ENCODE measurements around the gene ARHGAP12.
"Not testable (repeated sequence)": the region's sequence is repeated elsewhere in the genome, so short reads cannot be mapped to it uniquely, and the experiment has no call there.

ARHGAP12 gene

GRCh38 chr10:31820778-31821369, 107.8 kb downstream of the ARHGAP12 start:
- DNase-seq (ENCODE audit: low spot score), result no peak

DNA sequence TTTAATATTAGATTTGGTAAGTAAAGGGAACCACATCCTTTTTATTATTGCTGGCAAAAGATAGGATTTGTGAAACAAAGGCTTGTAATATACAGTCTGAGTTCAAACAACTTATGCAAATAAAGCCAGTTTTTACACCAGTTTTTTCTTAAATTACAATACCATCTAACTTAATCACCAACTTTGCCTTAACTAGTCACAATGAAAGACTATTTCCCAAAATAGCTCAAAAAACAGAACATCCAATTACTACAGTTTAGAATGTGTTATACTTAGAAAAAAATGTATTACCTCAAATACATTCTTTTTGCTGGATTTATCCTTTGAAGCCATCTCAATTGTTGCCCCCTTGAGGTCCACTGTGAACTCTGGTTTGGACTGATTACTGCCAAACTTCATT, 108.5 kb downstream of the ARHGAP12 start:
- no peak for DNase-seq (ENCODE audit: low spot score)

- no peak for DNase-seq (ENCODE audit: low spot score)
Observed at GRCh38 chr10:31819391-31819820, 109.2 kb downstream of the ARHGAP12 start.

GRCh38 chr10:31816318-31816717, 112.3 kb downstream of the ARHGAP12 start:
- no peak for DNase-seq (ENCODE audit: low spot score)

- DNase-seq (ENCODE audit: low spot score), result peak; percentile 57
Observed at GRCh38 chr10:31808258-31809218, 120.1 kb downstream of the ARHGAP12 start.

DNA sequence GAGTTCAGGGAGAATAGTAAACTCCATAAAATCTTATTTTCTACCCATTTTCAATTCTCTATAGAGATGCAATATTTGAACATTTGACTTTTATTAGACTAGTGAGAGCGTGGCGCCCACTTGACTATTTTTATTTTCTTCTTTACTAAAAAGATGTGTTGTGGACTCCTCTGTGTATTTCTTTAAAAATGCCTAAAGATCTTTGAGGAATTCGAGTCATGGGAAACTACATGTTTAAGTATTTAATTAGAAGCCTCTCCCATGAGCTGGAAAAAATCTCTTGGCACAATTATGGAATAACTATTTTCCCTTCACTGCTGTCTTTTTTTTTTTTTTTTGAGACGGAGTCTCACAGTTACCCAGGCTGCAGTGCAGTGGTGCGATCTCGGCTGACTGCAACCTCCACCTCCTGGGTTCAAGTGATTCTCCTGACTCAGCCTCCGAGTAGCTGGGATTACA, 124.2 kb downstream of the ARHGAP12 start:
- no peak for DNase-seq (ENCODE audit: low spot score)

DNA sequence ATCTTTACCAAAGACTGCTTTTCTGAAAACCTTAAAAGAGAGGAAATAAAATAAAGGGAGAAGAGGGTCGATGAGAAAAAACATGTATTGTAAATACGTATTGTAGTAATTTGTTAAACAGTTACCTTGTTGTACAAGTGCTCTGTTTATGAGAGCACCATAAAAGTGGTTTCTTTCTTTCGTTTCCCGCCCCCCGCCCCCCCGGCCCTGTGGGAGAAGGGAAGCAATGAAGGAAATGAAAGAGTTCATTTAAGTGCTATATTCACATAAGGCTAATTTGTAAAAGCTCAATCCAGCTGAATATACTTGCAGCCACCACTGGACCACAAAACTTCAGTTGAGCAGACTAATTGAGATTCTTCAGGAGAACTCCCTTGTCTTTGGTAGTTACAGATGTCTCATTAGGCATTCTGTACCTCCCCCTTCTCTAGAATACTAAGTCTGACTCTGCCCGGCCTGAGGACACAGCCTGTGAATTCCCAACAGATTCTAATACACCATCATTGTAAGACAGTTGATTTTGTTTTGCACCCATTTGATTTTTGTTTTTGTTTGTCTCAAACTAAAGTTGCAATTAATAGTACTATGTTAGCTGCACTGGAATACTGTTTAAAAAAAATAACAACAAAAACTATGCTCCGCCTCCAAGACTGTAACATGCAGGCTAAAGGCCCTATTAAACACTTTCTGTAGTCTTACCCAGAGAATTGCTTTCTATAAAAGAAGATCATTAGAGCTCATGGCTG, 124.9 kb downstream of the ARHGAP12 start:
- no peak for DNase-seq (ENCODE audit: low spot score)

DNA sequence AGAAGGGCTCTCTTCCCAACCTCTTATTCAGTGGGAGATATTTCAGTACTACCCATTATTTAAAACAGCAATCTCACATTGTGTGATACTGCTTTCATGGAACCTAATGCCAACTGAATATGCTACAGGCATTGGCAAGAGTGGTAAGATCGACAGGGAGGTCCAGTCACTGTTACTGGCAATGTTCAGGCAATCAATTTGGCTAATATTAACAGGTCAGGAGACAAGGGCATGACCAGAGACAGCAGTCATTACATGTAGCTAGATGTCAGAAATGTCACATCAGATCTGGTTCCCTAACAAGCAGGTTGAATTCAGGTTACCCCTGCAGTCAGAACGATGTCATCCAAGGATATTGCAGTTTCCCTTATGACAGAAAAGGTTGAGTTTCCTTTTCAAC, 129.4 kb downstream of the ARHGAP12 start:
- no peak for DNase-seq (ENCODE audit: low spot score)

DNA sequence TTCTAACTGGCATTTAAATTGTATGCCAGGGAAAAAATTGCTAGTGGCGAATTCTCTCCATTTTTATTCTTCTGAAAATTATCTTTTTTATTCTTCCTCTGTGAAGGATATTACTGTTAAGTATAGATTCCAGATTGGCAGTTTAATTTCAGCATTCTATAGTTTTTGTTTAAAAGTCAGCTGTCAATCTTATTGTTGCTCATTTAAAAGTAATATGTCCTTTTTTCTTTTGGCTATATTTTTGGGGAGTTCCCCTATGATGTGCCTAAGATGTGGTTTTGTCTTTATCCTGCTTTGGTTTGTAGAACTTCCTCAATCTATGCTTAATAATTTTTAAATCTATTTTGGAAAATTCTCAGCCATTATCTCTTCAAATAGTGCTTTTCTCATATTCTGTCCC, 135.9 kb downstream of the ARHGAP12 start:
- no peak for DNase-seq (ENCODE audit: low spot score)

DNA sequence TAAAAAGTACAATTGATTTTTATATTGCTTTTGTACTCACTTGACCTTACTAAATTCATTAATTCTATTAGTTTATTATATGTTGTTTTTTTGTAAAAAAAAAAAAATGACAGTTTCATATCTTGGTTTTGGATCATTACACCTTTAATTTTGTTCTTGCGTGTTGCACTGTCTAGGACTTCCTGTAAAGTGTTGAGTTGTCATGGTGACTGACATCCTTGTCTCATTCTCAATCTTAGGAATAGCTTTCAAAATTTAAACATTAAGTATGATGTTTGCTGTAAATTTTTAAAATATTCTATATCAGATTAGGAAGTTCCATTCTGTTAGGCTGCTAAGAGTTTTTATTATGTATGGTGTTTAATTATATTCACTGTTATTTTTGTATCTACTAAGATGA, 139.1 kb downstream of the ARHGAP12 start:
- no peak for DNase-seq (ENCODE audit: low spot score)

DNA sequence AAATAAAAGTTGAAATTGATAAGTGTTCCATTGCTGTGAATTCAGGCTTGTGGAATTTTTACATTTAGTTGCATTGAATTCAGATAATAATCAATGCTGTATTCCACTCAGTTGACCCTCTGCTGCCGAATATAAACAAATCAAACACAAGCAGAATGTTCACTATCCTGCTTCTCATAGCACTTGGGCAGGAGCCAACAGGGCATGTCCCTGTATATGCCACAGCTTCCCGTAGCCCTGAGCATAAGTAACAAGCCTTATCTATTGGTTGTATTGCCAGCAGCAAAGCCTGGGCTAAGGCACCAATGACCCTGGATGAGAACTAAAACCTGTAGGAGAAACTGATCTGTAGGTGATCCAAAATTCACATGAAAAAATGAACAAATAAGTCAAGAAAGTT, 145.9 kb downstream of the ARHGAP12 start:
- no peak for DNase-seq (ENCODE audit: low spot score)

DNA sequence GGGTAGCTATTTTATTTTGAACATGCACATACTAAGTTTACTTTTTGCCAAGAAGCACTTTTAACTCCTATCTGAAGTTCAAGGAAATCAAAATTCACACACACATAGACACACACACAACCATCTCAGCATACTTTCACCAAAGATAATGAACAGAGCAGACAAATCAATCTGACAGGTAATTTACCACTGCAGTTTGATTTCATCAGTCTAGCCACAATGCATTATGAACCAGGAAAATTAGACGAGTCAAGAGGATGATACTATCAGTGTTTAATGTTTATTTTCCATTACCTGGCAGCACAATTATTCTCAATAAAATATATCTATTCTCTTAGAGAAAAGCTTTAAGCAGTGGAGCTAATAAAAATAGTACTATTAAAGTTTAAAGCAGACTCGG, 147.9 kb downstream of the ARHGAP12 start:
- DNase-seq (ENCODE audit: low spot score), result no peak

DNA sequence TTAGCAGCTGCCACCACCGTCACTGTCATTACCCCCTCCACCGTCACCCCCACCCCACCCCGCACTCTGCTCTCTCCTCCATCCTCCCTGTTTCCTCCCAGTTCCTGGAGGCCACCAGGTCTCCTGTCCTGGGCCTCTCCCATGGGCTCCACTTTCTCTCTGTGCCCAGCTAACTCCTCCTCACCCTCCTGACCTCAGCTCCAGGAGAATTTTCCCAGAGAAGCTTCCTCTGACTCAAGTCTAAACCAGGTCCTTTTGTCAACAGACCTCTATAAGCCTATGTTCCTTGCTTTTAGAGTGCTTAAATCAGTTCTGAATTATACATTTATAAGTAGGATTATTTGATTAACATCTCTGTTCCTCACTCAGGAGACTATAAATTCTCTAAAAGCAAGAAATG, 150.0 kb downstream of the ARHGAP12 start:
- no peak for DNase-seq (ENCODE audit: low spot score)

DNA sequence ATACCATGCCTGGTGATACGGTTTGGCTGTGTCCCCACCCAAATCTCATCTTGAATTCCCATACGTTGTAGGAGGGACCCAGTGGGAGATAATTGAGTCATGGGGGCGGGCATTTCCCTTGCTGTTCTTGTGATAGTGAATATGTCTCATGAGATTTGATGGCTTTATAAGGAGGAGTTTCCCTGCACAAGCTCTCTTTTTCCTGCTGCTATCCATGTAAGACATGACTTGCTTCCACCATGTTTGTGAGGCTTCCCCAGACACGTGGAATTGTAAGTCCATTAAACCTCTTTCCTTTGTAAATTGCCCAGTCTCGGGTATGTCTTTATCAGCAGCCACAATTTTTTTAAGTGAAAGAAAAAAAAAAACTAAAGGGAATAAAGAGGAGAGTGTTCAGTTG, 152.5 kb downstream of the ARHGAP12 start:
- DNase-seq (ENCODE audit: low spot score), result no peak

- DNase-seq (ENCODE audit: low spot score), result no peak
Observed at GRCh38 chr10:31774928-31775650, 153.5 kb downstream of the ARHGAP12 start.

- DNase-seq (ENCODE audit: low spot score), result no peak
Observed at GRCh38 chr10:31774299-31774900, 154.2 kb downstream of the ARHGAP12 start.

DNA sequence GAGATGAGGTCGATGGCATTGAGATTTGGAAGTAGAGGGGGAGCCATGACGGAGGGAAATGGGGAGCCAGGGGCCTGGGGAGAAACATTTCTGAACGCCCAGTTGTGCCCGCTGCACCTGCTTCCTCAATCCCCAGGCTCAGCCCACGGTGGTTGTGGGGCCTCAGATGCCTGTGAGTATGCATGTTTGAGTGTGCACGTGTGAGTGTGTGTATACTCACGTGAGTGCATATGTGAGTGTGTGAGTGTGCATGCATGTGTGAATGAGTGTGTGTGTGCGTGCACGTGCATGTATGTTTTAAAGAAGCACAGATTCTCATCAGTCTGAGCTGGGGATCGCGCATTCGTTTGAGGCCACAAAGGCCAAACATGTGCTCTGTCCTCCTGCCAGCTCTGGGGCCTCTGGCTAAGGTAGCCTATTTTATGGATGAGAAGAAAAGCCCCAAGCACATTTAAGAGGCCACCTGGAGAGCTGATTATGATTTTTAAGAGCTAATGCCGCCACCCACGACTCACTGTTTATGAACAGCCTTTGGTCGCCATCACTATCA, 154.8 kb downstream of the ARHGAP12 start:
- DNase-seq (ENCODE audit: low spot score), result no peak

DNA sequence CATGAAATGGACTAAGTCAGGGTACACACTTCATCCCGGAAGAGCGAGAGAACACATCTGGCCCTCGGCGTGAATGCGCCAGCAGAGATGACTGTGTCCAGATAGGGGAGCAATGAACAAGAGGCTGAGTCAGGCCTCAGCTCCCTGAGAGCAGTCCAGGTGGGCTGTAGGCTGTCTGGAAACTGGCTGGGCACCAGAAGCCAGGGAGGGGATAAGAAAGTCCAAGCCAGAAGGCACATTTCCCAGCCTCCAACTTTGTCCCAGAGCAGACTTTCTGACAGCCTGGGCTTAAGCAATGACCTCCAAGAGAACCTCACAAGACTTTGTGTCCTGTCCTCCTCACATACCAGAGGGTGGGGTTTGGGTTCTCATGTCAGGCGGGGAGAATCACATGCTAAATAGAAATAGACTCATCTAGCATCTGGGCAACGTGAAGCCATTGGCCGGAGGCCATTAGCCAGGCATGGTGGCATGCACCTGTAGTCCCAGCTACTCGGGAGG, 157.2 kb downstream of the ARHGAP12 start:
- DNase-seq (ENCODE audit: low spot score), result no peak

DNA sequence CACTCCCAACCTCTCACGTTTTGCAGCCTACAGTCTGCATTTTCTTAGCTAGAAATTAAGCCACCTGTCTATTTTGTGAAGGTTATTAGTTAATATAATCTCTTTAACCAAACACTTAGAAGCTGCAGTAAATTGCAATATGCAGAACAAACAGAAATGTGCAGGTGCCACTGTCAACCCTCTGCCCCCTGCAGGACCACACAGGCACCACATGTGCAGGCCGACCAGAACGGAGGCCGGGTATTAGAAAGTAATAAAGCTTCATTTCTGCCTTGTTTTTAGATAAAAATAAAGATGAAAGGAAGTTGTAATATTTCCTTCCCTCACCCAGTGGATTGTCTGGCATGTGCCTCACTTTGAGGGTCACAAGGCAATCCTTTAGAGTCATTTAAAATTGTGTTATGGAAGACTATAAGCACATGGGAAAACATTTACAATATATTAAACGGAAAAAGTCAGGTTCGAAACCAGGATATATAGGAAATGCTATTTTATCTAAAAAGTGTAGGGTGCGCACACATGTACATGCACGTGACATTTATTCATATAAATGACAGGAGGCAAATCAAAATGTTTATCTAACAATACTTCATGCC, 158.2 kb downstream of the ARHGAP12 start:
- DNase-seq (ENCODE audit: low spot score), result peak; percentile 58

DNA sequence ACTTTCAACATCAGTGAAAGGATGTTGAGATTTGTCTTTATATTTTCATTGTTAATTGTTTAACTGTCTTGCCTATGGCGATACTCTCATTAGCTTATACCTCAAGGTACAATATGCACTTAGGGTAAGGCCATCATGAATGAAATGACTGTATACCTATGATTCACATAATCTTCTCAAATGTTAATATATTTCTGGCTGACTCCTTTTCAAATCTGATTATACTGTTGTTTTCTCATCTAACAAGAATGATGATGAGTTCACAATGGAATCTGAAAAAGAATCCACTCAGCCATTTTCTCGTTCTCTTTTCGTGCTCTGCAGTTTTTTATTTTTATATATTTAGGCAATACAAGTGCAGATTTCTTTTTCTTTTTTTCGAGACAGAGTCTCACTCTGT, 159.1 kb downstream of the ARHGAP12 start:
- no peak for DNase-seq (ENCODE audit: low spot score)

DNA sequence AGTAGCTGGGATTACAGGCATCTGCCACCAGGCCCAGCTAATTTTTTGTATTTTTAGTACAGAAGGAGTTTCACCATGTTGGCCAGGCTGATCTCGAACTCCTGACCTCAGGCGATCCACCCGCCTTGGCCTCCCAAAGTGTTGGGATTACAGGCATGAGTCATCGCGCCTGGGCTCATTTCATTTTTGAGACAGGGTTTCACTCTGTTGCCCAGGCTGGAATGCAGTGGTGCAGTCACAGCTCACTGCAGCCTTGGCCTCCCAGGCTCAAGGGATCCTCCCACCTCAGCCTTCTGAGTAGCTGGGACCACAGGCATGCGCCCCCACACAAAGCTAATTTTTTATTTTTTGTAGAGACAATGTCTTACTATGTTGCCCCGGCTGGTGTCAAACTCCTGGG, 159.7 kb downstream of the ARHGAP12 start:
- DNase-seq (ENCODE audit: low spot score), result not testable (repeated sequence)
